ENCODE measurements around the gene TMTC1.
"Not testable (repeated sequence)": the region's sequence is repeated elsewhere in the genome, so short reads cannot be mapped to it uniquely, and the experiment has no call there.

The TMTC1 gene

DNA sequence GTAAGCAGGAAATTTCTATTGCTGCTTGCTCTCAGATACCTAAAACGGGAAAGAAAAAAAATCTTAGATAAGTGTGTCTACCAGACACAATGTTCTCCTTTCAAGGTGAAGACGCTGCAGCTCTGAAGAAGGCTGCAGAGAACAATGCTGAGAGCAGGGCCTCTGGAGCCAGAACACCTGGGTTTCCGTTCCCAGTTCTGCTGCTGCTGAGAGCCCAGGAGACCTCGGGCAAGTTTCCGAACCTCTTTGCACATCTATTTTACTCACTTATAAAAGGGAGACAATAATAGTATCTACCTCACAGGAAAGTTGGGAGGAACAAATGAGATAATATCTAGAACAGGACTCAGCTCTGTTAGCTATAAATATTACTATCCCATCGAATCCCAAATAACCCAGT, 122.9 kb downstream of the TMTC1 start:
- no peak for DNase-seq

DNA sequence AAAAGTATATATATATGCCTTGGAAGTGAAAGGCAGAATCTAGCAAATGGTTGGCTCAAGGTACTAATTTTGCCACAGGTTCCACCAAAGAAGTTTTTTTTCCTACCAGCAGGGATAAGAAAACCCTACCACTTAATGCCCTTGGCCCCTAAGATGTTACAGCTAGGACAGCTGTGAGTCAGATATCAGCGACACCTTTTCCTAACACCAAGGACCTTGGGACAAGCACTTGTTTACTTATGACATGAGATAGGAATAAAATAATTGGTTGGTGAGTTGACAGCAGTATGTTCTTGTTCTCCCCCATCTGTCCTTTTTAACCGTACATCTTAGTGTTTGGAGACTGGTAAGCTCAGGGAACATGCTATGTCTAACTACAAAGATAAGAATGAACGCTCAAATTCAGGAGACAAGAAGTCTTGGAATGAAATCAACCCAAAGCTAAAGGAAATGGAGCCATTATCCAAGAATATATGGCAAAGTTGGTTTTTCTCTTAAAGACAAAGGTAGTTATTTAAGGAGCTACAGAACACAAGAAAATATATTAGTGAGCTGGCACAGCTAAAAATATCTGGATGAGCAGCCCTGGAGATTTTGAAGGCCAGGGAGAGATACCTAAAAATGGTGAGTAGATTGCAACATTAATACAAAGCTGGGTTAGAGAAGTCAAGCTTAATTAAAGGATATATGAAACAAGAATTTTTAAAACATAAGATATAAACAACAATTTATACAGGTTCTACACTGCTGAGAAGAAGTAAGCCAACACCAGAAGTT, 126.8 kb downstream of the TMTC1 start:
- DNase-seq: no peak

DNA sequence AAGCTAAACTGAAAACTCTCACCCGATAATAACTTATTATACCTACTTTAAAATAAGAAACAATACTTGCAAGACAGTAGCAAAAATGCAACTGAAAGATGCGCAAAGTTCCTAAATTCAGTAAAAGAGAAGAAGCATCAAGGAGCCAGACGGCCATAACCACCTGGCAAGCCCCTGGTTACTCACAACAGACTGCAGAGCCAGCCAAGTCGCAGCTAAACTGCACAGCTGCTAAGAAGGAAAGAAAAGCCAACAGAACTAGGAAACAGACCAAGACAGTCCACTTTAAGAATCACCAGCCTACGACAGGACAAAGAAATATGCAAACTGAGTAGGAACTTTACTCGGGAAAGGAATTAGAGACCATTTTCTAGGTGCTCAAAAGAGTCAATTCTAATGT, 127.9 kb downstream of the TMTC1 start:
- DNase-seq: no peak

DNA sequence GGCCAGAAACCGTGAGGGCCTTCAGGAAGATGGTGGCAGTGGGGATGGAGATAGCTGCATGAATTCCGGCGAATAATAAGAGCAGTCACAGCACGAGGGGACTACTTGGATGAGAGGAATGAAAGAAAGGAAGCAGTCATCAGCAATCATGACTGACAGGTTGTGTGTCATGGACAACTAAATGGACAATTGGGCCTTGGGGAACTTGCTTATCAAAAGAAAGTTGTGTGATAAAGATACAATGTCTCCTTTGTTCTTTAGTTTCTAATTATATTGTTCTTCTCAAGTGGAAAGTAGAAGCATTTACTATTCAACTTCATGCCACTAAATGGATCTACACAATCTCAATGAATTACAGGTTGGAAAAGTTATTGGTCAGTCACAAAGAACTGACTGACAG, 130.5 kb downstream of the TMTC1 start:
- no peak for DNase-seq

DNA sequence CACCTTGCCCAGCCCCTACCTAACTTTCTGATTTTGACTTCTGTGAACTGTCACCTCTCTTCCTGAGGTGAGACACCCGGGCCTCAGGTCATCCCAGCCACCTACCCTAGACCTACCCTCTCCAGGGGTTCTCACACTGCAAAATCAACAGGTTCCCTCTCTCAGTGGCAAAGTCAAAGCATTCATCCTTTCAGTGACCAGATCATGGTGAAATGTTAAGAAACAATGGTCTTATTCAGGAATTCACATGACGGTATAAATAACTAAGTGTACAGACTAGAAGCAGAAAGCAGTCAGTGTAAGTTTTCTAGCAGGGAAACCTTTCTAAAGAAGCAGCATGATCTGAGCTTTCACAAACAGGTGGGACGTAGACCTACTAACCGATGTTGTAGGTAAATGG, 133.4 kb downstream of the TMTC1 start:
- no peak for DNase-seq

DNA sequence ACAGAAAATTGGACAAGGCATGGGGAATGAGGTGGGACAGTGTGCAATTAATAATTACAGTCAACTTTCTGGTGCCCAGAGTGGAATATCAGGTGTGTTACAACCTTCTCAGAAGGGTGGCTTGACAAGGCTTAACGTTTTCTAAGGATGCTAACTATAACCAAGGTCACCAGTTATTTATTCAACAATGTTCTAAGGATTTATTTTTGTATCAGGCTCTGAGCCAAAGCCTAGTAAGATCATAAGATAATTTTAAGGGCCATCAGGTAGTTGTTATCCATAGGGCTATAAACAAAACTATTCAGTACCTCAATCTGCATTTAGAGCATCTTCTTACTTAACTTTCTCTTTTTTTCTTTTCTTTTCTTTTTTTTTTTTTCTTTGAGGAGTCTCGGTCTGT, 134.0 kb downstream of the TMTC1 start:
- DNase-seq: no peak

DNA sequence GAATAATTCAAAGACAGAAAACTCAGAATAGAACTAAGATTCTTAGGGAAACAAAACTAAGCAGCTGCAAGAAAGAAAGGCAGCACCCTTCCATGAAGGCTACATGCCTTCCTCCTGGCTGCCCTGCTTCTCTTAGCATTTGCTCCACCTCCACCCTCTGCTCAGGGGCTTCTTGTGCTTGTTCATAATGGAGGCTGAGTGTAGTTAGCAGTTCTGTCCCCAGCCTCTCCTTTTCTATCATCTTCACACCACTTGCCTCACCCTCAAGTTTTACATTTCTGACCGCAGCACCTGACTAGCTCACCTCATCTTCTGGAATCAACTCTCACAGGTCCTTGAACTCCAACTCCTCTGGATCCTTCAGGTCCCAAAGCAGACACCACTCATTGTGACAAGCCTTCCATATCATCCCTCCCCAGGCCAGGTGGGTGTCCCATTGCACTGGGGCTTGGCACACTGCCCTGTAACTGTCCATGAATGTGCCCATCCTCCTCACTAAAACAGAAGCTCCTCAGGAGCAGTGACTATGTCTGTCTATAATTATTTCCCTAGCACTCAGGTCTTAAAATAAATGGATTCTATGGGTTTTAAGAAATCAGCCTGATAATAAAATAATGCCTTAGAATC, 139.1 kb downstream of the TMTC1 start:
- DNase-seq: no peak

DNA sequence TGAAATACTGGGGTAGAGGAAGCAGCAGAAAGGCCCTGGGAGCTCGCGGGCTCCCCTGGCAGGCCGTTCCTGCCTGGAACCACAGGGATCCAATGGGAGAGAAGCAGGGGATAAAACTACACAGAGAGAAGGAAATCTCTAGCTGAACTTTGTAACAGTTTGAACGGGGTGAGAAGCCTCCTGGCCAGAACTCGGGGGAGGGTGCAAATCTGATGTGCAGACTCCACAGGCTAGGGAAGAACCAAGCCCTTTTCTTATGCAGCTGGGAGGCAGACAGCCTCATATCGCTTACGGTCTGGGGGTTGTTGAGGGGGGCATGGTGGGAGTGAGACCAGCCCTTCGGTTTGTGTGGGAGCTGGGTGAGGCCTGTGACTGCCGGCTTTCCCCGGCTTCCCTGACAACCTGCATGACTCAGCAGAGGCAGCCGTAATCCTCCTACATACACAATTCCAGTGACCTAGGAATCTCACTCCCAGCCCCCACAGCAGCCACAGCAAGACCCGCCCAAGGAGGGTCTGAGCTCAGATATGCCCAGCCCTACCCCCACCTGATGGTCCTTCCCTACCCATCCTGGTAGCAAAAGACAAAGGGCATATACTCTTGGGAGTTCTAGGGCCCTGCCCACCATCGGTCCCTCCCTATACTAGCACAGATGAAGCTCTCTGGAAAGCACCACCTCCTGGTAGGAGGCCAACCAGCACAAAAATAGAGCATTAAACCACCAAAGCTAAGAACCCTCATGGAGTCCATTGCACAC, 143.0 kb downstream of the TMTC1 start:
- DNase-seq: no peak

DNA sequence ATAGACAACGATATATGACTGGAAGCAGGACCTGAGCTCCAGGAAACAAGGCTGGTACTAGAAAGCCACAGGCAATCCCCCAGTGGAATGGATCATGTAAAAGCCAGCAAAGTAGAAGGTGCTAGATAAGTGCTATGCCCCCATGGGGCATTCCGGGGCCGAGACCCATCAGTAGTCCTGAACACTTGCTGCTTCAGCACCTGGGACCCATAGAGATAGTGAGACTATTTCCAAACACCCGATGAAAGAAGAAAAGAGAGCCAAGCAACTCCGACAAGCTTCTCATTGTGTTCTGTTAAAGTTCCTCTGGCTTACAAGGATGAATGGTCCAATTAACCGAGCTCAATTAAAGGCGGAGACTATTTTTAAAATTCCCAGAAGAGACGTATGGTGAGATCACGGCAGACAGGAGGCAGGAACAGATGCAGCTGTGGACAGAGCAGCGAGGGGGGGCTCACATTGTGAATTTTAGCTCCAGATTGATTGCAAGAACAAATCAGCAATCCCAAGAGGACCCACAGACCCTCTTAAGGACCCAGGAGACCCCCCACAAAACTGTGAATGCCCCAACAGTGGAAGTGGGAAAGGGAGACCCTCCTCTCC, 143.7 kb downstream of the TMTC1 start:
- no peak for DNase-seq

DNA sequence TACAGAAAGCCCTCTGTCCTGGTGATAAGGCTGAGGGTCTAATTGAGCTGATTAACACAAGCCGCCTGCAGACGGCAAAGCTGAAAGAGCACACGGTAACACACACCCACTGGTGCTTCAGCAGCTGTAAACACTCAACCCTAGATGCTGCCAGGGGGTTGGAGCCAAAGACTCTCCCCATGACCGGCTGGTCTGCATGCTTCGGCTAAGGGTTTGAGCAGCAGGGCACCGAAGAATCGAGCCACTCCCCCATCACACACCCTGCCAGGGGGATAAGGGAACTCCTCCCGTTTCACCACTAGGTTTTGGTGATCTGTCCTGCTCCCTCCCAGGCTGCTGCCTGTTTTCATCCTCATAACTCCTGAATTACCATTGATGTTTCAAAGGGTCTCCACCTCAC, 145.2 kb downstream of the TMTC1 start:
- no peak for DNase-seq

DNA sequence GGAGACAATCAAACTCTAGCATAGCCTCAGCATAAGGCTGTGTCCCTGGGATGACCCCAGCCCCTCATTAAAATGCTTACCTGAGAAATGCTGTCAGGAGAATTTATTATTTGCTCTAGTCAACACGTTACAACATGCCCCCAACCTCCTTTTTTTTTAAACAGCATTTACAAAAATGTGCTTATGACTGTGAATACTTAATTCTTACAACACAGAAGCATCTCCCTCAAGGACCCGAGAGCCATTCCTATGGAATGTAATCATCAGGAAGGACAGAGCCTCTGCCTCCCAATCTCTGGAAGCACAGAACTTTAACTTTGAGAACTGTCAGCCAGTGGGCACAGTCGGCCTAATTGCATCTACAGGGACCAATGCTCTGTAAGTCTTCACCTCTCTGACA, 149.7 kb downstream of the TMTC1 start:
- no peak for DNase-seq

DNA sequence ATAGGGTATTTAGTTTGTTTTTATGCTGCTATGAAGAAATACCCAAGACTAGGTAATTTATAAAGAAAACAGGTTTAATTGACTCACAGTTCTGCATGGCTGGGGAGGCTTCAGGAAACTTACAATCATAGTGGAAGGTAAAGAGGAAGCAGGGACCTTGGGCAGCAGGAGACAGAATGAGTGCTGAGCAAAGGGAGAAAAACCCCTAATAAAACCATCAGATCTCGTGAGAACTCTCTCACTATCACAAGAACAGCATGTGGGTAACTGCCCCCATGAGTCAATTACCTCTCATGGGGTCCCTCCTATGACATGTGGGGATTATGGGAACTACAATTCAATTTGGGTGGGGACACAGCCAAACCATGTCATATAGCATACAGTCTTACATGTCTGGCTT, 153.6 kb downstream of the TMTC1 start:
- DNase-seq: not testable (repeated sequence)

DNA sequence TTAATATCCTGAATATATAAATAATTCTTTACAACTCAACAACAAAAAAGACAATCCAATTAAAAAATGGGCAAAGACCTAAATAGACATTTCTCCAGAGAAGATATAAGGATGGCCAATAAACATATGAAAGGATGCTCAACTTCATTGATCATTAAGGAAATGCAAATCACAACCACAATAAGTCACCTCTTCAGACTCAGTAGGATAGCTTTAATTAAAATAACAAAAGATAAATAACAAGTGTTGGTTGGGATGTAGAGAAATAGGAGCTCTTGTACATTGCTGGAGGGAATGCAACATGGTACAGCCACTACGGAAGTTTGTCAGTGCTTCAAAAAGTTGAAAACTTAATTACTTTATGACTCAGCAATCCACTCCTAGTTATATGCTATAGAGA, 156.5 kb downstream of the TMTC1 start:
- DNase-seq: no peak

DNA sequence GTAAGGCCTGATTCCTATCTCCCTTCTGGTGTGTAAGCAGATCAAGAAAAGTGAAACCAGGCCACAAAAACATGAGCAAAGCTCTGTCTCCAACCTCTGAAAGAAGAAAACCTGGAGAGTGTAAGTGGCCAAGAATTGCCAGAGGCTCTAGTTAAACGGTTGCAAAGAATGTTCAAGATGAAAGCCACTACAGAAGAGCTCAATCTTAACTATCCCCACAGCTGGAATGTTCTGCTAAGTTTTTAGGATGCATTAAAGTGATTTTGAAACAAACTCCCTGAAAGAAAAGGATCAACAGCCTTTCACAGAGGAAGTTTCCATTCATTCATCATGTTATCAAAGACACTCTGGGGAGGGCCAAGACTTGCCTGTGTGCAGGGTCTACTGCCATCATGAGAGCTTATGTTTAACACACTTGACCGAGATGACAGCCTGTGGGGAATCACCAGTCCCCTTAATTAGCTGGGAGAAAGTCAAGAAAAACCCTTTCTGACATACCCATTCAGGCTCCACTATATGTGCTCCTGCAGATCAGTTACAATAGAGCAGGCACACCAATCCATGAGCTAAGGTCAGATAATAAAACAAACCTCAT, 158.3 kb downstream of the TMTC1 start:
- DNase-seq: no peak

DNA sequence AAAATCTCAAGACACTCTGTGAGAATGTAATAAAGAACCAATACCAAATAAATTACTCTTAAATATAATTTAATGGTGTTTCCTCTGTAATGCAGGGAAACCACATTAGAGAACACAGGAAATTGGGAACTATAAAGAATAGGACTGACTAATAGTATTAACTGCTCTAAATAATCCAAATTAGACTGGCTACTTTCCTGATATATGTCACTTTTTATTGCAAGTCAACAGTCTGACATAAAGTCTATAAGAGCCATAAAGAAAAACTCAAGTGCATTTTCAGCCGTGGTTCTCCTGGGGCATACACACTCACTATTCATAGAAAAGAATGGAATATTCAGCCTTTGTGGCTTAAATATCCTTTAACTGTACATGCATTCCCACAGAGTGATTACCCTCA, 161.5 kb downstream of the TMTC1 start:
- DNase-seq: no peak

DNA sequence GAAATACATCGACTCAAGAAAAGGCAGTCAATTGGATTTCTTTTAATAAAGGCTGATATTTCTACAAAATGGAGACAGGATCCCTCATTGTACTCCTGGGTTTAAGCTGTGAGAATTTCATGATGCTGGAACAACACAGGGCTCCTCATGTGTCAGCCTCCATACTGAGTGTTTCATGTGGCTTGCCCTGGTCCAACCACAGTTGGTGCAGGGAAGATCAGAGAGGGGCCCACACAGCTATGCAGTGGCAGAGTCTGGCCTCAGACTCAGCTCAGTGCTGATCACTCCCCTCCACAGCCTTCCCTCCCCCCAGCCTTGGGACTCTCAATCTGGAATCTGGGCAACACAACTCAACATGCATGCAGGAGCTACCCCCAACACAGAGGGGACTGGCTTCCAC, 163.7 kb downstream of the TMTC1 start:
- DNase-seq: no peak

DNA sequence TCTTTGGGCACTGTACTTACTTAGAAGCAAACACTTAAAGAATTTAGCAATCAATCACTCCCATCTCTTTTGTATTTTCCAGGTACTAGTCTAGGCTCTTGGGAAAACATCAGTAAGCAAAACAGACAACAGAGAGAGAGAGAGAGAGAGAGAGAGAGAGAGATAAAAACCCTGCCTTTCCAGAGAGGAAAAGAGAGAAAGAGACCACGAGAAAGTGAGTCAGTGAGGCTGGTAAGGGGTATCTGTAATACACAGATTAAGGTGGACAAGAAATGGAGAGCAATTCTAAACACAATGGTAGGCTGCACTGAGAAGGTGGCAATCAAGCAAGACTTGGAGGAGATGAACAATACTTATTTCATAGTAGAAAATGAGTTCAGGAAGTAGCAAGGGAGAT, 166.3 kb downstream of the TMTC1 start:
- no peak for DNase-seq

DNA sequence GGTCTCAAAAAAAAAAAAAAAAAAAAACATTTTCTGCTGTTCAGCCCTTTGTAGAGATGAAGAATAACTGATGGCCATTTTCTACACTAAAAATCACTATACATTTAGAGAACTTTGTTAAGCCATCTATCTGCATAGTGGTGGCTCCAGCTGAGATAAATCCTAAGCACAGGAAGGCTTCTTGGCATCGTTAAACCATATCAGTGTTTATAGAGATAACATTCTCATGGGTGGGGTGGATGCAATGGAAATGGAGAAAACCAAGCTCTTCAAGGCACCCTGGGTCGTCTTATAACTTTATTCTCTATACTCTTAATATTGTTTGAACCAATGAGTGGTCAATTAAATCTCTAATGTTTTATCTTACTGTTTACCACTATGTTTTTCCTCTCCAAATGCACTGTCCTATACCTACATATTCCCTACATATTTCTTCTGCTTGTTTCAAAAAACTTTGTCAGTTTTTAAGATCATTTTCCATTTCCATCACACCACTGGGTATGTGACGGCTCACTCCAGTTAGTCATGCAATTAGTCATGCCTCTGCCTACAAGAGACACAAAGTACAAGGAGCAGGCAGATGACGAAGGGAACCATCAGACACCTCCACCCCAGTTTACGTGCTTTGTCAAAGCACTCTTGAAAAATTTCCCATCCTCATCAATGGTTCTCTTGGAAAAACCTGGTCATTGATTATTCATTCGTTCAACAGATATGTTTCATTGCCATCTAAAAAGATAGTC, 166.9 kb downstream of the TMTC1 start:
- no peak for DNase-seq

DNA sequence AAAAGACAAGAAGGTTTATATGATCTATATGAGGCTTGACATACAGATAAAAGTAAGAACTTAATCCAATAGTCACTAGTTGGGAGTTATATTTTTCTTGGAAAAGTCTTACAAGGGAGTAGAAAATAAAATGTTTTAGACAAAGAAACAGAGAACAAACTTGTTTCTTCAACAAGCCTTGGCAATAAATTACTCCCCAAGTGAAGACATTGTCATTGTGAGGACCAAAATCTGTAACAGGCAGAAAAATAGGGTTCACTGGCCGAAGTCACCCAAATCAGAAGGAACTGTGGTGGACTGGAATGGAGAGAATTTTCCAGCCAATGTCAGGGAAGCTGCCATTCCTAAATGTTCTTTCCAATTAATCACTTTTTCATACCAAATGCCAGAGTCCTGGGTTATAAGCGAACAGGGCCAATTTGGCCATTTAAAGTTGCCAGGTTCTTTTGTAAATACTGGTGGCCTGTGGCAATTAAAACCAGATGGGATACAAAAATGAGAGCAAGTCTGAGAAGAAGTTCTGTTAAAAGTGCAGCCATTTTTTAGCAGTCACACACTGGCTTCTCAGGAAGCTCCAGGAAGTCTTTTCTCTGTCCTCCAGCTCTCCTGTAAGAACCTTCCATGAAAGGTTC, 168.9 kb downstream of the TMTC1 start:
- DNase-seq: no peak

DNA sequence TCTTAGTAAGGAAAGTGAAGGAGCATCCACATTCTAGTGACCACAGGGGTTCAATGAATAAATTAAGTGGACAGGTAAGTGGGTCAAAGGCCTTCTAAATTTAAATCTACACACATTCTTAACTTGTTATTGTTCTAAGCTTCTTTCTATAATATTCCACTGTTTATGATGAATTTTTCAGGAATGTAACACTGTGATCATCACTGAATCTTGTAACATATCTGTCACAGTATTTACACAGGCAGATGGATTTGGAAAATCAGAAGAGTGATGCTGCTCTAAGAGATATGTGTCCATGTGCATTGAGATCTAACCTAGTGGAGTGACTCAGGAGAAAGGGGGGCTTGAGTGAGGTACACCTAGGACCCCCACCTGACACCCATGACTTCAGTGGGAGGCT, 170.8 kb downstream of the TMTC1 start:
- DNase-seq: no peak

DNA sequence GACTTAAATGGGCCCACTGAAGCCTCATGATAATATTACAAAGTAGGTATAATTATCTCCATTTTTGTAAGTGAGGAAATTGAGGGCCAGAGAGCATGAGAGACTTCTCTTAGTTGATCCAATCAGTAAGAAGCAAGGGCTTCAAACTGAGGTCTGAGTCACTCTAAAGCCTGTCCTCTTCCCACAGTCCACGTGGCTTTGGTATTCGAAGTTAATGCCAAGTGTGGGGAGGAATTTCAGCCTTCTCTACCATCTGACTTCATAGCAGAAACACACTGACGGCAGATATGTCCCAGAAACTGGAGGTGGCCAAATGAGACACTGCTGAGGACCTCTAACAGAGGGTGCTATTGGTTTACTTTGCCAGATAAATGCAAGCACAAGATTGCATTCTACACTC, 171.8 kb downstream of the TMTC1 start:
- DNase-seq: no peak
